B cell (primary cell): ENCODE data around the gene UMAD1. TPM values are rescaled to one million over a fixed set of nuclear protein-coding genes. Genes with fewer than 3 reads are reported as not detected.

ENCODE experiments used
- ATAC-seq: fragments of 200-7000 bp; cut with Tn5 transposase; one replicate; pipeline ENCODE4 v1.10.0; 2021; ENCODE audit warnings: low read depth, mild to moderate bottlenecking, moderate number of reproducible peaks, moderate library complexity
- CTCF ChIA-PET: fragments of 350-600 bp; sonication (Branson Sonifier 250); formaldehyde crosslinking; loops from one replicate; lab custom pipeline; 2021; ENCODE audit warnings: antibody characterized with exemption, inconsistent platforms; lab: Charles Lee
- POLR2A ChIA-PET: fragments of 350-600 bp; sonication (Branson Sonifier 250); formaldehyde crosslinking; loops from one replicate; lab custom pipeline; 2021; ENCODE audit warnings: antibody characterized with exemption; lab: Charles Lee
- DNase-seq: peaks from one replicate; pipeline ENCODE4 v3.0.0; 2013
- H2AFZ ChIP-seq: 2 replicates; pipeline ENCODE4 v1.6.1; 2012; ENCODE audit warnings: mild to moderate bottlenecking, low read depth, low read length; ENCODE audit not compliant: insufficient read depth, poor library complexity, severe bottlenecking
- H3K27ac ChIP-seq, 2 donors: 1 replicate in 1 of 2; 2 replicates in 1 of 2; pipeline ENCODE4 v1.5.1; 2012 to 2013; ENCODE audit warnings: low read length in 2 of 2, mild to moderate bottlenecking in 2 of 2, moderate library complexity in 1 of 2
- H3K27me3 ChIP-seq, 4 experiments: fragments of 200-600 bp in 1 of 4; sonication (generic) in 1 of 4; replicated peaks in 1 of 4; 1 replicate in 2 of 4; 2 replicates in 2 of 4; pipeline versions ENCODE4 v1.6.1 to v1.7.0; 2013 to 2016; ENCODE audit warnings: low read length in 3 of 4, mild to moderate bottlenecking in 2 of 4, mixed read lengths in 1 of 4, moderate library complexity in 1 of 4; ENCODE audit not compliant: insufficient read depth in 4 of 4, control insufficient read depth in 3 of 4; ENCODE audit errors: control extremely low read depth in 1 of 4
- H3K36me3 ChIP-seq, 2 experiments: replicated peaks in 1 of 2; 1 replicate in 1 of 2; 2 replicates in 1 of 2; pipeline versions ENCODE4 v1.6.1 to v1.7.1; 2013; ENCODE audit warnings: low read length in 1 of 2; ENCODE audit not compliant: insufficient read depth in 2 of 2, control insufficient read depth in 1 of 2; ENCODE audit errors: control extremely low read depth in 1 of 2, extremely low read depth in 1 of 2
- H3K4me1 ChIP-seq, 2 donors: fragments of 200-600 bp in 1 of 2; sonication (generic) in 1 of 2; 1 replicate in 1 of 2; 2 replicates in 1 of 2; pipeline versions ENCODE4 v1.5.1 to v1.6.1; 2013 to 2017; ENCODE audit warnings: low read length in 2 of 2; ENCODE audit not compliant: control insufficient read depth in 2 of 2, insufficient read depth in 2 of 2
- H3K4me2 ChIP-seq: replicated peaks from 2 replicates; pipeline ENCODE3; 2012; ENCODE audit warnings: mild to moderate bottlenecking, low read depth, low read length; ENCODE audit not compliant: poor library complexity, severe bottlenecking
- H3K4me3 ChIP-seq, 5 experiments: fragments of 200-600 bp in 1 of 5; sonication (generic) in 1 of 5; 1 replicate in 3 of 5; 2 replicates in 2 of 5; pipeline versions ENCODE4 v1.5.1 to v1.7.0; 2011 to 2016; ENCODE audit warnings: low read length in 4 of 5, mild to moderate bottlenecking in 4 of 5, low read depth in 2 of 5, control low read depth in 1 of 5, moderate library complexity in 1 of 5; ENCODE audit not compliant: insufficient read depth in 1 of 5; ENCODE audit errors: control extremely low read depth in 1 of 5, extremely low read depth in 1 of 5
- H3K79me2 ChIP-seq: fragments of 200-600 bp; sonication (generic); one replicate; pipeline ENCODE4 v1.6.0; 2016; ENCODE audit warnings: low read length; ENCODE audit not compliant: control insufficient read depth, insufficient read depth
- H3K9ac ChIP-seq: fragments of 200-600 bp; sonication (generic); 2 replicates; pipeline ENCODE4 v1.6.1; 2017; ENCODE audit warnings: mild to moderate bottlenecking, low read length, moderate library complexity
- H3K9me3 ChIP-seq, 3 donors: one replicate each; pipeline versions ENCODE4 v1.6.1 to v1.7.1; 2013; ENCODE audit warnings: low read length in 2 of 3; ENCODE audit not compliant: control insufficient read depth in 2 of 3, insufficient read depth in 1 of 3; ENCODE audit errors: control extremely low read depth in 1 of 3
- H4K20me1 ChIP-seq: 2 replicates; pipeline ENCODE4 v1.6.0; 2012; ENCODE audit warnings: mild to moderate bottlenecking, low read length; ENCODE audit not compliant: insufficient read depth, control insufficient read depth, poor library complexity, severe bottlenecking
- H3K27ac Mint-ChIP-seq: one replicate; pipeline ENCODE4 v1.8.0; 2021; ENCODE audit warnings: mixed read lengths
- H3K27me3 Mint-ChIP-seq: one replicate; pipeline ENCODE4 v1.8.0; 2021; ENCODE audit warnings: mixed read lengths
- H3K4me1 Mint-ChIP-seq: one replicate; pipeline ENCODE4 v1.8.0; 2021; ENCODE audit warnings: mixed read lengths
- H3K4me3 Mint-ChIP-seq: one replicate; pipeline ENCODE4 v1.8.0; 2021; ENCODE audit warnings: mixed read lengths
- H3K9me3 Mint-ChIP-seq: one replicate; pipeline ENCODE4 v1.8.0; 2022; ENCODE audit warnings: mixed read lengths; ENCODE audit not compliant: insufficient read depth
- CTCF ChIP-seq: fragments of 200-600 bp; IDR thresholded peaks from one replicate; pipeline ENCODE4 v1.8.0; 2022; ENCODE audit warnings: antibody characterized with exemption, mild to moderate bottlenecking
- EZH2 ChIP-seq: IDR thresholded peaks from 2 replicates; pipeline ENCODE4 v1.6.1; 2012; ENCODE audit warnings: borderline replicate concordance, low read depth, mild to moderate bottlenecking, moderate library complexity, low read length; ENCODE audit not compliant: insufficient read depth, poor library complexity, severe bottlenecking
- WGBS: methylation state at CpG from one replicate; pipeline ENCODE4 v1.1.5; 2013; ENCODE audit warnings: missing lambda C conversion rate; ENCODE audit not compliant: insufficient coverage; 5-methylcytosine and 5-hydroxymethylcytosine counted together
- intact Hi-C: fragments of 100-400 bp; cut with micrococcal nuclease; formaldehyde crosslinking; loops from one replicate; pipeline ENCODE4 v1.10.0; 2022
- polyA plus RNA-seq: library from polyadenylated mRNA; depleted of rRNA; stranded (reverse); fragments of >200 nt; gene quantifications from 2 replicates; pipeline ENCODE4 v1.2.3, GENCODE V29; 2012
- total RNA-seq, 2 donors: library from RNA; stranded (reverse); fragments of 120-200 nt in 1 of 2; gene quantifications; 1 replicate in 1 of 2; 2 replicates in 1 of 2; pipeline versions ENCODE4 v1.2.3 to v1.2.4, GENCODE V29; 2013 to 2022

The UMAD1 gene
- total and polyA plus RNA-seq, 2 donors (not counting 1 experiment from before 2014, with no cell fraction given), result 11.6 to 25.9 TPM

- Histone ChIP-seq H4K20me1 (no peaks in the 10 kb centered on the region), H3K4me1 (peaks cover 0 to 9% of the 10 kb centered on the region in 2 donors), H3K4me2 (no peak overlapping the region), H3K4me3 (no peak overlapping the region), H3K27me3 (no peaks in the 10 kb centered on the region), H3K79me2 (peaks cover 31% of the 10 kb centered on the region), H2AFZ (no peak overlapping the region), H3K9me3 (peaks cover 0 to 1% (median 0%) of the 10 kb centered on the region in 3 donors), H3K9ac (no peak overlapping the region), H3K36me3 (peaks cover 8 to 23% of the 10 kb centered on the region in 2 experiments), H3K27ac (peak overlapping the region in 1 of 2 donors; percentile 13)
- POLR2A ChIA-PET, result no interaction called here
- H3K4me3 Mint-ChIP-seq, result no peak overlapping the region
- ATAC-seq (no peak), DNase-seq (no peak)
- peaks cover 40% of the 10 kb centered on the region for H3K4me1 Mint-ChIP-seq
- intact Hi-C loops, result no loop called here
- CTCF ChIA-PET, result interaction anchor here (1.4 kb wide), 1 partner anchor 10 kb away, joined by 4 read pairs; no protein-coding TSS in a partner anchor
- H3K27ac Mint-ChIP-seq, result peak overlapping the region; percentile 3
- no peaks in the 10 kb centered on the region for H3K9me3 Mint-ChIP-seq
- no peak for TF ChIP-seq CTCF
- no peak for TF ChIP-seq EZH2
- H3K27me3 Mint-ChIP-seq, result no peaks in the 10 kb centered on the region
- no CpG with 5 or more reads among the region's 3 CpGs for WGBS
Observed at GRCh38 chr7:7671361-7671760, 30.8 kb downstream of the UMAD1 start.

- Histone ChIP-seq H3K4me2 (no peak overlapping the region), H2AFZ (no peak overlapping the region), H3K4me3 (no peak overlapping the region), H3K79me2 (peaks cover 21% of the 10 kb centered on the region), H3K9ac (no peak overlapping the region), H3K4me1 (peaks cover 0 to 9% of the 10 kb centered on the region in 2 donors), H3K9me3 (peaks cover 1 to 4% (median 2%) of the 10 kb centered on the region in 3 donors), H3K27me3 (no peaks in the 10 kb centered on the region), H4K20me1 (no peaks in the 10 kb centered on the region), H3K36me3 (peaks cover 8 to 26% of the 10 kb centered on the region in 2 experiments), H3K27ac (peak overlapping the region in 1 of 2 donors; percentile 51)
- CTCF ChIA-PET, result no interaction called here
- intact Hi-C loops, result no loop called here
- DNase-seq, result no peak
- Mint-ChIP-seq H3K27me3 (no peaks in the 10 kb centered on the region), H3K27ac (peak overlapping the region; percentile 33), H3K4me1 (peaks cover 40% of the 10 kb centered on the region), H3K4me3 (no peak overlapping the region), H3K9me3 (peaks cover 3% of the 10 kb centered on the region)
- 94% methylated on average over 2 of the region's 6 CpGs for WGBS
- TF ChIP-seq CTCF, result no peak
- ATAC-seq, result no peak
- POLR2A ChIA-PET, result no interaction called here
Observed at GRCh38 chr7:7672545-7673239, 32.1 kb downstream of the UMAD1 start.
